CD4-positive, CD25-positive, alpha-beta regulatory T cell (primary cell): ENCODE results near the gene KMT2B. TPM values are rescaled to one million over a fixed set of nuclear protein-coding genes. Genes with fewer than 3 reads are reported as not detected.
"Not testable (repeated sequence)": the region's sequence is repeated elsewhere in the genome, so short reads cannot be mapped to it uniquely, and the experiment has no call there.

Experiments used
- ATAC-seq, 2 donors: fragments of 150-1000 bp; cut with Tn5 transposase; one replicate each; pipeline ENCODE4 v1.10.0; 2021; ENCODE audit warnings: low read depth in 2 of 2, moderate number of reproducible peaks in 2 of 2, moderate library complexity in 1 of 2
- DNase-seq, 3 donors: peaks; one replicate each; pipeline versions ENCODE4 v3.0.0 to v3.0.0-alpha.2; 2012 to 2022; ENCODE audit warnings: mixed read lengths in 1 of 3
- H3K27ac ChIP-seq: one replicate; pipeline ENCODE4 v1.7.0; 2013; ENCODE audit warnings: mild to moderate bottlenecking, low read length; ENCODE audit not compliant: insufficient read depth, poor library complexity, severe bottlenecking
- H3K27me3 ChIP-seq: one replicate; pipeline ENCODE4 v1.7.0; 2013; ENCODE audit warnings: low read length; ENCODE audit not compliant: control insufficient read depth, insufficient read depth
- H3K36me3 ChIP-seq: one replicate; pipeline ENCODE4 v1.7.0; 2013; ENCODE audit warnings: mild to moderate bottlenecking, low read length, moderate library complexity; ENCODE audit not compliant: control insufficient read depth, insufficient read depth
- H3K4me1 ChIP-seq: 2 replicates; pipeline ENCODE4 v1.7.0; 2013; ENCODE audit warnings: mild to moderate bottlenecking, low read length; ENCODE audit not compliant: insufficient read depth, control insufficient read depth, poor library complexity, severe bottlenecking
- H3K4me3 ChIP-seq: one replicate; pipeline ENCODE4 v1.7.0; 2013; ENCODE audit warnings: low read depth, mild to moderate bottlenecking, low read length, moderate library complexity
- H3K9me3 ChIP-seq, 2 experiments: 1 replicate in 1 of 2; 2 replicates in 1 of 2; pipeline ENCODE4 v1.7.0; 2013; ENCODE audit warnings: low read length in 2 of 2, mild to moderate bottlenecking in 1 of 2, moderate library complexity in 1 of 2; ENCODE audit not compliant: control insufficient read depth in 2 of 2
- H3K27ac Mint-ChIP-seq, 3 donors: one replicate each; pipeline ENCODE4 v1.8.0; 2020 to 2022; ENCODE audit warnings: mild to moderate bottlenecking in 3 of 3, mixed read lengths in 3 of 3, moderate library complexity in 2 of 3
- H3K27me3 Mint-ChIP-seq: one replicate; pipeline ENCODE4 v1.8.0; 2022; ENCODE audit warnings: mild to moderate bottlenecking, mixed read lengths
- H3K36me3 Mint-ChIP-seq: one replicate; pipeline ENCODE4 v1.8.0; 2020; ENCODE audit warnings: mixed read lengths
- H3K4me1 Mint-ChIP-seq, 4 donors: one replicate each; pipeline ENCODE4 v1.8.0; 2020 to 2022; ENCODE audit warnings: mixed read lengths in 4 of 4, mild to moderate bottlenecking in 1 of 4
- H3K4me3 Mint-ChIP-seq, 4 donors: one replicate each; pipeline ENCODE4 v1.8.0; 2020 to 2022; ENCODE audit warnings: mild to moderate bottlenecking in 4 of 4, mixed read lengths in 4 of 4, moderate library complexity in 3 of 4
- H3K9me3 Mint-ChIP-seq, 7 donors: one replicate each; pipeline ENCODE4 v1.8.0; 2020 to 2022; ENCODE audit warnings: mixed read lengths in 7 of 7, mild to moderate bottlenecking in 3 of 7, moderate library complexity in 2 of 7
- polyA plus RNA-seq, 4 donors: library from polyadenylated mRNA; unstranded; fragments of 300-500 nt; fragmentation: Illumina TruSeq; gene quantifications; one replicate each; pipeline ENCODE4 v1.2.3, GENCODE V29; 2021
- total RNA-seq: library from RNA; stranded (reverse); gene quantifications from one replicate; pipeline ENCODE4 v1.2.3, GENCODE V29; 2022

Gene KMT2B
- total and polyA plus RNA-seq, 5 donors from 2014 or later: 0.45 to 73.0 (median 0.87) TPM

- ATAC-seq: no peak
- H3K36me3 Mint-ChIP-seq: no peaks in the 10 kb centered on the region
- Histone ChIP-seq H3K9me3 (no peaks in the 10 kb centered on the region), H3K4me1 (no peaks in the 10 kb centered on the region), H3K27me3 (no peaks in the 10 kb centered on the region), H3K36me3 (no peaks in the 10 kb centered on the region), H3K4me3 (no peak overlapping the region), H3K27ac (no peak overlapping the region)
- H3K9me3 Mint-ChIP-seq: no peaks in the 10 kb centered on the region
- DNase-seq: no peak
- no peaks in the 10 kb centered on the region for H3K27me3 Mint-ChIP-seq
- no peak overlapping the region for H3K27ac Mint-ChIP-seq
- H3K4me3 Mint-ChIP-seq: no peak overlapping the region
- H3K4me1 Mint-ChIP-seq: no peaks in the 10 kb centered on the region
These were observed 28.0 kb upstream of the KMT2B start for GRCh38 chr19:35689836-35690235.

GRCh38 chr19:35691106-35691505 lies 26.7 kb upstream of the KMT2B start:
- not testable (repeated sequence) for H3K4me3 Mint-ChIP-seq, H3K4me3 ChIP-seq, H3K36me3 ChIP-seq, H3K27me3 Mint-ChIP-seq, DNase-seq, ATAC-seq, H3K4me1 Mint-ChIP-seq, H3K27me3 ChIP-seq, H3K9me3 Mint-ChIP-seq, H3K36me3 Mint-ChIP-seq, H3K4me1 ChIP-seq, H3K9me3 ChIP-seq, H3K27ac Mint-ChIP-seq, H3K27ac ChIP-seq

- H3K9me3 Mint-ChIP-seq: no peaks in the 10 kb centered on the region
- H3K36me3 Mint-ChIP-seq: no peaks in the 10 kb centered on the region
- H3K4me3 Mint-ChIP-seq: no peak overlapping the region
- ATAC-seq (no peak), DNase-seq (no peak)
- no peaks in the 10 kb centered on the region for H3K27me3 ChIP-seq
- H3K36me3 ChIP-seq: no peaks in the 10 kb centered on the region
- H3K4me1 ChIP-seq: no peaks in the 10 kb centered on the region
- H3K27ac ChIP-seq: no peak overlapping the region
- H3K9me3 ChIP-seq: no peaks in the 10 kb centered on the region
- no peak overlapping the region for H3K4me3 ChIP-seq
- no peaks in the 10 kb centered on the region for H3K4me1 Mint-ChIP-seq
- no peaks in the 10 kb centered on the region for H3K27me3 Mint-ChIP-seq
- H3K27ac Mint-ChIP-seq: no peak overlapping the region
These were observed 25.8 kb upstream of the KMT2B start for GRCh38 chr19:35692010-35692409.

GRCh38 chr19:35693422-35693821 lies 24.4 kb upstream of the KMT2B start:
- no peak overlapping the region for H3K4me3 Mint-ChIP-seq
- no peaks in the 10 kb centered on the region for H3K36me3 ChIP-seq
- no peaks in the 10 kb centered on the region for H3K4me1 ChIP-seq
- H3K27ac ChIP-seq: no peak overlapping the region
- ATAC-seq: no peak
- no peak for DNase-seq
- no peaks in the 10 kb centered on the region for H3K9me3 ChIP-seq
- H3K27ac Mint-ChIP-seq: peak overlapping the region in 1 of 3 donors; percentile 15
- H3K27me3 Mint-ChIP-seq: no peaks in the 10 kb centered on the region
- H3K4me3 ChIP-seq: no peak overlapping the region
- H3K27me3 ChIP-seq: no peaks in the 10 kb centered on the region
- no peaks in the 10 kb centered on the region for H3K9me3 Mint-ChIP-seq
- H3K36me3 Mint-ChIP-seq: no peaks in the 10 kb centered on the region
- no peaks in the 10 kb centered on the region for H3K4me1 Mint-ChIP-seq

- no peaks in the 10 kb centered on the region for H3K27me3 Mint-ChIP-seq
- H3K4me3 Mint-ChIP-seq: no peak overlapping the region
These were observed 23.8 kb upstream of the KMT2B start for GRCh38 chr19:35693835-35694599.

GRCh38 chr19:35695895-35696422 lies 21.8 kb upstream of the KMT2B start:
- Mint-ChIP-seq H3K4me3 (no peak overlapping the region), H3K9me3 (no peaks in the 10 kb centered on the region), H3K36me3 (no peaks in the 10 kb centered on the region), H3K4me1 (peaks cover 0 to 2% (median 0%) of the 10 kb centered on the region in 4 donors), H3K27me3 (no peaks in the 10 kb centered on the region), H3K27ac (peak overlapping the region in 1 of 3 donors; percentile 9)
- H3K36me3 ChIP-seq: no peaks in the 10 kb centered on the region
- no peak for ATAC-seq
- H3K4me1 ChIP-seq: no peaks in the 10 kb centered on the region
- no peaks in the 10 kb centered on the region for H3K9me3 ChIP-seq
- no peak for DNase-seq
- H3K4me3 ChIP-seq: no peak overlapping the region
- H3K27me3 ChIP-seq: no peaks in the 10 kb centered on the region
- H3K27ac ChIP-seq: no peak overlapping the region

More at GRCh38 chr19:35693835-35694599, 23.8 kb upstream of the KMT2B start:
- ATAC-seq (peak; percentile 100), DNase-seq (peak; percentile 83 to 92 (median 90))
- H3K4me1 Mint-ChIP-seq: no peaks in the 10 kb centered on the region
- H3K27ac ChIP-seq: peak overlapping the region; percentile 55
- no peaks in the 10 kb centered on the region for H3K9me3 Mint-ChIP-seq
- no peak overlapping the region for H3K4me3 ChIP-seq
- no peaks in the 10 kb centered on the region for H3K36me3 Mint-ChIP-seq
- H3K4me1 ChIP-seq: no peaks in the 10 kb centered on the region
- peak overlapping the region in 2 of 3 donors; percentile 15 to 45 for H3K27ac Mint-ChIP-seq
- no peaks in the 10 kb centered on the region for H3K9me3 ChIP-seq
- H3K36me3 ChIP-seq: no peaks in the 10 kb centered on the region
- H3K27me3 ChIP-seq: no peaks in the 10 kb centered on the region

- H3K36me3 Mint-ChIP-seq: no peaks in the 10 kb centered on the region
- ATAC-seq (no peak), DNase-seq (peak in 1 of 3 donors; percentile 54)
- Histone ChIP-seq H3K36me3 (no peaks in the 10 kb centered on the region), H3K27ac (no peak overlapping the region), H3K4me3 (no peak overlapping the region), H3K4me1 (peaks cover 1% of the 10 kb centered on the region), H3K9me3 (no peaks in the 10 kb centered on the region), H3K27me3 (no peaks in the 10 kb centered on the region)
- no peaks in the 10 kb centered on the region for H3K27me3 Mint-ChIP-seq
- H3K9me3 Mint-ChIP-seq: no peaks in the 10 kb centered on the region
- H3K4me3 Mint-ChIP-seq: peak overlapping the region in 1 of 4 donors; percentile 29
- no peak overlapping the region for H3K27ac Mint-ChIP-seq
- H3K4me1 Mint-ChIP-seq: peaks cover 0 to 2% (median 0%) of the 10 kb centered on the region in 4 donors
These were observed 21.0 kb upstream of the KMT2B start for GRCh38 chr19:35696835-35697234.
